Skeletal muscle tissue (tissue), 4 donors: ENCODE measurements around the gene RPL32. TPM values are rescaled to one million over a fixed set of nuclear protein-coding genes. Genes with fewer than 3 reads are reported as not detected.
"Not testable (repeated sequence)": the region's sequence is repeated elsewhere in the genome, so short reads cannot be mapped to it uniquely, and the experiment has no call there.

Experiments used
- H3K27ac ChIP-seq: one replicate; pipeline ENCODE4 v1.7.0; 2013; ENCODE audit warnings: mild to moderate bottlenecking, low read depth, low read length, inconsistent platforms
- H3K27me3 ChIP-seq, 3 donors: one replicate each; pipeline ENCODE4 v1.7.0; 2013; ENCODE audit warnings: low read length in 3 of 3; ENCODE audit not compliant: control insufficient read depth in 3 of 3, insufficient read depth in 3 of 3
- H3K36me3 ChIP-seq, 3 donors: one replicate each; pipeline ENCODE4 v1.7.0; 2013; ENCODE audit warnings: low read length in 3 of 3; ENCODE audit not compliant: control insufficient read depth in 3 of 3, insufficient read depth in 3 of 3
- H3K4me1 ChIP-seq, 3 donors: one replicate each; pipeline ENCODE4 v1.7.0; 2013; ENCODE audit warnings: low read length in 3 of 3, mild to moderate bottlenecking in 3 of 3; ENCODE audit not compliant: control insufficient read depth in 3 of 3, insufficient read depth in 3 of 3
- H3K4me3 ChIP-seq, 3 donors: one replicate each; pipeline ENCODE4 v1.7.0; 2013; ENCODE audit warnings: low read length in 3 of 3
- H3K9ac ChIP-seq, 3 donors: one replicate each; pipeline ENCODE4 v1.7.0; 2013; ENCODE audit warnings: low read length in 3 of 3, mild to moderate bottlenecking in 3 of 3, moderate library complexity in 2 of 3, low read depth in 1 of 3
- H3K9me3 ChIP-seq, 3 donors: one replicate each; pipeline ENCODE4 v1.7.0; 2013; ENCODE audit warnings: low read length in 3 of 3; ENCODE audit not compliant: control insufficient read depth in 3 of 3
- total RNA-seq: library from RNA; depleted of rRNA; stranded (reverse); fragments of >200 nt; gene quantifications from one replicate; pipeline ENCODE4 v1.2.3, GENCODE V29; 2014
- donor health status: Osteomylitis.

The RPL32 gene
- total RNA-seq, 1 donor from 2014 or later = 1,978 TPM

DNA sequence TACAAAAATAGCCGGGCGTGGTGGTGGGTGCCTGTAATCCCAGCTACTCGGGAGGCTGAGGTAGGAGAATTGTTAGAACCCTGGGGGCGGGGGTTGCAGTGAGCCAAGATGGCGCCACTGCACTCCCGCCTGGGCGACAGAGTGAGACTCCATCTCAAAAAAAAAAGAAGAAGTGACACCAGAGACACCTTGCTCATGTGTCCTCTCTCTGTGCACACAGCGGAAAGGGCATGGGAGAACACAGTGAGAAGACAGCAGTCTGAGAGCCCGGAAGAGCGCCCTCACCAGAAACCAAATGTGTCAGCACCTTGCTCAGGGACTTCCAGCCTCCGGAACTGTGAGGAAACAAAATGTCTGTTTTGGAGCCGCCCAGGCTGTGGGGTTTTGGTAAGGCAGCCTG, 40.5 kb upstream of the RPL32 start:
- H3K27ac ChIP-seq, H3K9ac ChIP-seq, H3K9me3 ChIP-seq, H3K27me3 ChIP-seq, H3K36me3 ChIP-seq, H3K4me3 ChIP-seq: not testable (repeated sequence)
- peaks cover 29 to 42% (median 31%) of the 10 kb centered on the region in 3 donors for H3K4me1 ChIP-seq

GRCh38 chr3:12879191-12879815, 37.9 kb upstream of the RPL32 start:
- Histone ChIP-seq H3K27ac (no peak overlapping the region), H3K27me3 (peaks cover 0 to 4% (median 3%) of the 10 kb centered on the region in 3 donors), H3K9me3 (no peaks in the 10 kb centered on the region), H3K4me3 (no peak overlapping the region), H3K9ac (no peak overlapping the region), H3K4me1 (peaks cover 7 to 17% (median 8%) of the 10 kb centered on the region in 3 donors), H3K36me3 (no peaks in the 10 kb centered on the region)

GRCh38 chr3:12878758-12879157, 37.4 kb upstream of the RPL32 start:
- not testable (repeated sequence) for H3K9ac ChIP-seq, H3K27me3 ChIP-seq, H3K4me3 ChIP-seq, H3K27ac ChIP-seq, H3K36me3 ChIP-seq, H3K9me3 ChIP-seq
- H3K4me1 ChIP-seq = peaks cover 2 to 11% (median 3%) of the 10 kb centered on the region in 3 donors

DNA sequence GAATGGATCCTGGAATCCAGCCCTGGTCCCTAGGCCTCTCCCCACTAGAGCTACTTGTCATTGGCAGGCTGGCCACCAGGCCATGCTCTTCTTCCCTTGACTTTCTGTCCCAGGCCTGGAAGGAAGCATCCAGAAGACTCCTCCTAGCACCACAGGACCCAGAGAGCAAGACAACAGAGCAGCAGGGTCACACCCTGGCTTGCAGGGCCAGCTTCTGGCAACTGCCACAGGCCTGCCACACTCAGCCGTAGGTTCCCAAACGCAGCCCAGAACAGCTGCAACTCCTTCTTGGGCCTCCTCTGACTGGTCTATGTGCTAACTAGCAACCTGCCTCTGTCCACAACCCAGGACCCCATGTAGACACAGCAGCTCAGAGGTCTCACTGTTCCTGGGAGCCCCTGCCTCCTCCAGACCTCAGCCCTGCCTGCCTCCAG, 36.8 kb upstream of the RPL32 start:
- Histone ChIP-seq H3K9me3 (no peaks in the 10 kb centered on the region), H3K36me3 (no peaks in the 10 kb centered on the region), H3K9ac (no peak overlapping the region), H3K4me1 (peaks cover 0 to 9% (median 0%) of the 10 kb centered on the region in 3 donors), H3K27me3 (peaks cover 0 to 4% (median 3%) of the 10 kb centered on the region in 3 donors), H3K4me3 (no peak overlapping the region), H3K27ac (no peak overlapping the region)

- peaks cover 0 to 4% (median 3%) of the 10 kb centered on the region in 3 donors for H3K27me3 ChIP-seq
- H3K4me1 ChIP-seq = peaks cover 0 to 11% (median 0%) of the 10 kb centered on the region in 3 donors
- no peaks in the 10 kb centered on the region for H3K9me3 ChIP-seq
- H3K9ac ChIP-seq = no peak overlapping the region
- no peak overlapping the region for H3K27ac ChIP-seq
- H3K4me3 ChIP-seq = no peak overlapping the region
- no peaks in the 10 kb centered on the region for H3K36me3 ChIP-seq
Measured at GRCh38 chr3:12877040-12877439, 35.7 kb upstream of the RPL32 start.

DNA sequence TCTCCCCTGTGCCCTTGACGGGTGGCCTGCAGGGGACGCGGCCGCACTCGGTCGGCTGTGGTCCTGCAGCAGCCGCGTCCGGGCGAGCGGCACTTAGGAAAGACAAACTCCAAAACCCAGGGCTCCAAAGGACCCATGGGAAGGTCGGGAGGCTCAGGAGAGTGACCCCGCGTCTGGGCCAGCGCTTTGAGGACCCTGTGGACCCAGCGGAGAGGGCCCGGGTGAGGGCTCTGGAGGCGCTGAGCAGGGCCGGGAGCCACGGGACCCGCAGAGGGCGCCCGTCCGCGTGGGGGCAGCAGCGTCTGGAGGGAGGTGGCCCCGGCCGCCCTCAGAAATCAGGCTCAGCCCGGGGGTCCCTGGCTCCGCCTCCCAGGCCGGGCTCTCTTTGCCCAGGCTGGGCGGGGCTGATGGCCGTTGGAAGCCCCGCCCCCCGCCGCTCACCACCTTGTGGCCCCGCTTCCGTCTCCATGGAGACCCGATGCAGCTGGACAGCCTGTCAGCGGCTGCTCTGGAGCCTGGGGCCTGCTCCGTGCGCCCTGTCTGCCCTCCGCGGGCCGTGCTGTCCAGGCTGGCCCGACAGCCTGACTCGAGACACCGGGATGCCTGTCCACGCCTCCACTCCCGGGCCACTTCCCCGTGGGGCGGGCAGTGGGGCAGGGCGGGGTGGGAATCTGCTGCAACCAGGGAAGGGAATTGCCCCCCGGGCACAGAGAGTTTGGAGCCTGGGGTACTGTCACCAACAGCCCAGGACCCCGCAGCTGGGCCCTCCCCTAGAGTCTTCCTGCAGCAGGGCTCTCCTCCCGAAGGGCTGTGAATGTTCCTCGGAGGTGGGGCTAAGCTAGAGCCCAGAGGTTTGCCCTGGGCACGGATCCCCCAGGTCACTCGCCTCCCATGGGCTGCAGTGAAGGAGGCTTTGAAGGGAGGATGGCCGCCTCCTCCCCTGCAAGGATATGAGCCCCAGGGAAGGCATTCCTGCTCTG, 34.8 kb upstream of the RPL32 start:
- H3K4me3 ChIP-seq = no peak overlapping the region
- H3K9ac ChIP-seq = peak overlapping the region in 1 of 3 donors; percentile 16
- no peaks in the 10 kb centered on the region for H3K36me3 ChIP-seq
- H3K27ac ChIP-seq = no peak overlapping the region
- H3K27me3 ChIP-seq = peaks cover 0 to 4% (median 3%) of the 10 kb centered on the region in 3 donors
- peaks cover 4 to 19% (median 8%) of the 10 kb centered on the region in 3 donors for H3K4me1 ChIP-seq
- no peaks in the 10 kb centered on the region for H3K9me3 ChIP-seq

DNA sequence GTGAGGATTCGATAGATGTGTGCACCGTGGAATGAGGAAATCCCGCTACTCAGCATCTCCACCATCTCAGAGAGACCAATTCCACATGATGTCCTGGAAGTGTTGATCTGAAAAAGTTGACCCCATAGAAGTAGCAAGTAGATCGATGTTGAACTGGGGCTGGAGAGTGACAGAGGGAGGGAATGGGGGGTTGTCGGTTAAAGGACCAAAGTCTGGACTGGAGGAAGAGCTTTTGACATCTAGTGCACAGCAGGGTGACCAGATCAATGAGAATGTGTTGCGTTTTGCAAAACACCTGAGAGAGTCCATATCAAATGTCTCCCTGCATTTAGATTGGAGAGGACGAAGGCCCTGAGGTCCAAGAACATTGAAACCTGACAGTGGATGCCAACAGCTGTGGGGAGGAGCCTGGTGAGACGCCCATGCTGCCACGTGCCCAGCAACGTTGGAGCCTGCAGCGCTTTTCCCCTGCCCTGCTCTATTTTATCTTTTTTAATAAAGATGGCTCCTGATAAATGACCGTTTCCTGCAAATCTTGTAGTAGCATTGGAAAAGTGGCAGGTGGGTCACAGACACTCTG, 30.1 kb upstream of the RPL32 start:
- Histone ChIP-seq H3K27ac (no peak overlapping the region), H3K9me3 (no peaks in the 10 kb centered on the region), H3K4me1 (peaks cover 16 to 27% (median 20%) of the 10 kb centered on the region in 3 donors), H3K36me3 (no peaks in the 10 kb centered on the region), H3K27me3 (peaks cover 0 to 4% (median 3%) of the 10 kb centered on the region in 3 donors), H3K4me3 (peak overlapping the region in 2 of 3 donors; percentile 22 to 27), H3K9ac (no peak overlapping the region)

DNA sequence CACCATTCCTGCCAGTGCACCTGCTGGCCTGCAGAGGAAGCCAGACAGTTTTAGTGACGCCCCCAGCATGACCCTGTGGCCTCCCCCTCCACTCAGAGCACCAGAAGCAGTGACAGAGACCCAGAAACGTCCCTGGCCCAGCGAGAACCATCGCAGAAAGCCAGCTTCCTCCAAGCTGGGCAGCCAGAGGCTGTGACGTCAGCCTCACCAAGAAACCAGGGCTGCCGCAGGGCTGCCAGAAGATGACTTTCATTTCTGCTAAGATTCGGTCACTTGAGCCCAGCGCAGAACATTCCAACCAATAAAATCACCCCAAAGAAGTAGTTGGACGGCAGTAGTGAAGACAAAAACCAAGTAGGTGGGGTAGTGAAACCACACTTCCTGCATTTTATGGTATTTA, 29.6 kb upstream of the RPL32 start:
- peak overlapping the region in 2 of 3 donors; percentile 16 to 47 for H3K9ac ChIP-seq
- no peak overlapping the region for H3K27ac ChIP-seq
- no peaks in the 10 kb centered on the region for H3K36me3 ChIP-seq
- H3K4me1 ChIP-seq = peaks cover 16 to 27% (median 20%) of the 10 kb centered on the region in 3 donors
- H3K27me3 ChIP-seq = peaks cover 0 to 4% (median 0%) of the 10 kb centered on the region in 3 donors
- H3K9me3 ChIP-seq = no peaks in the 10 kb centered on the region
- peak overlapping the region in 2 of 3 donors; percentile 27 to 34 for H3K4me3 ChIP-seq

- Histone ChIP-seq H3K27me3 (no peaks in the 10 kb centered on the region), H3K36me3 (no peaks in the 10 kb centered on the region), H3K9me3 (no peaks in the 10 kb centered on the region), H3K4me1 (peaks cover 16 to 27% (median 20%) of the 10 kb centered on the region in 3 donors), H3K4me3 (no peak overlapping the region), H3K27ac (no peak overlapping the region), H3K9ac (no peak overlapping the region)
Measured at GRCh38 chr3:12869035-12869621, 27.8 kb upstream of the RPL32 start.
